ENCODE data around the gene GLB1L2.

DNA sequence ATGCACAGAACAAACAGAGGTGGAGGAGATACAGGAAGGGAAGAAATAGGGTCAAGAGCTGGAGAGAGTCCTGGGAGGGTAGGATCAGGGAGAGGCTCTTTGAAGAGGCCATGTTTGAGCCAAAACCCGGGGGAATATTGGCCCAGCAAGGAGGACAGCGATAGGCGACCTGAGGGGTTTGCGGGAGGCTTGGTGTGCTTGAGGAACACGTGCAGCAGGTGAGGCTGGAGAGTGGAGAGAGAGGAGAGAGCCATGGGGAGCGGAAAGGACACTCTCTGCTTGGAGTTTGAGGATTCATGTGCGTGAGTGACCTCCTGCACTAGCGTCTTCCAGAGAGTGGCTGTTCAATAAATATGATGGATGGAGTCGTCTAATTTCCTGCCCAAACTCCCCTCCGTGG lies 84.9 kb downstream of the GLB1L2 start:
- no peak for TF ChIP-seq JUN (CRISPR knock-in tag; IDR thresholded peaks at IDR 0.05)
- no peak for TF ChIP-seq PAWR (CRISPR knock-in tag; IDR thresholded peaks at IDR 0.05; ENCODE audit: borderline replicate concordance)
- TF ChIP-seq TP53 (CRISPR knock-in tag; conservative IDR thresholded peaks at IDR 0.05) = no peak
- TF ChIP-seq RBM22 (optimal IDR thresholded peaks at IDR 0.05; ENCODE audit: low read length) = no peak
- TF ChIP-seq RFX5 (IDR thresholded peaks at IDR 0.05; ENCODE audit: low read depth, low read length) = no peak
